ENCODE results near the gene UBE2S.
"Not testable (repeated sequence)": the region's sequence is repeated elsewhere in the genome, so short reads cannot be mapped to it uniquely, and the experiment has no call there.

Gene UBE2S

DNA sequence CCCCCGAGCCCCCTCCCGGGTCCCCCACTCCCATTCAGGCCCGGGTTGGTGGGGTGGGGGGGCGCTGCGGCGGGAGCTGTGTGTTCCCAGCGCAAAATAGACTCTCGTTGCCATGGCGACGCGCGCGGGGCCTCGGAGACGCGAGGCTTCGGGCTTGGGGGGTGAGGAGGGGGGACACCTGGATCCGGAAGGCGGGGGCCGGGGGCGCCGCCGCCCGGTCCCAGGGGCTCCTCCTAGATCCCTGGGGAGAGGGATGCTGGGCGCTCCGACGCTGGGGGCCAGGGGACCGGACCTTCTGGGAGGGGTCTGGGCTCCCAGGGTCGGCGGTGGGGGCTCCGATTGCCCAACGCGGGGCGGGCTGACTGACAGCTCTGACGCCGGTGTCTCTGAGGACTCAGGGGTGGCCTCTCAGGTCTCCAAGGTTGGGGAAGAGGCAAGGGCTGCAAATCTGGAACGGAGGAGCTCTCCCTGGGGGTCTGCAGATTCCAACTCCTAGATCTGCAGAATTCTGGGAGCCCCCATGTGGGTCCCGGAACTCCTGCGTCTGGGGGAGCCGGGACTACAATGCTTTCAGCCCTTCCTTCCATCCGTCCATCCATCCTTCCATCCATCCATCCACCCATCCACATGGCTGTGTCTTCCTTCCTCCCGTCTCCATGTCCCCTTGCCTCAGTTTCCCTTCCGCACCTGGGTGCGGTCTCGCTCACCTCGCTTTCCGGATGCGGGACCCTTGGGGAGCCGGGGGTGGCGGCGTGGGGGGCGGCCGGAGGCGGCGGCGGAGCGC, 44.6 kb upstream of the UBE2S start:
- no peak for DNase-seq (ENCODE audit: low spot score)
- TF ChIP-seq, protein P1, sequence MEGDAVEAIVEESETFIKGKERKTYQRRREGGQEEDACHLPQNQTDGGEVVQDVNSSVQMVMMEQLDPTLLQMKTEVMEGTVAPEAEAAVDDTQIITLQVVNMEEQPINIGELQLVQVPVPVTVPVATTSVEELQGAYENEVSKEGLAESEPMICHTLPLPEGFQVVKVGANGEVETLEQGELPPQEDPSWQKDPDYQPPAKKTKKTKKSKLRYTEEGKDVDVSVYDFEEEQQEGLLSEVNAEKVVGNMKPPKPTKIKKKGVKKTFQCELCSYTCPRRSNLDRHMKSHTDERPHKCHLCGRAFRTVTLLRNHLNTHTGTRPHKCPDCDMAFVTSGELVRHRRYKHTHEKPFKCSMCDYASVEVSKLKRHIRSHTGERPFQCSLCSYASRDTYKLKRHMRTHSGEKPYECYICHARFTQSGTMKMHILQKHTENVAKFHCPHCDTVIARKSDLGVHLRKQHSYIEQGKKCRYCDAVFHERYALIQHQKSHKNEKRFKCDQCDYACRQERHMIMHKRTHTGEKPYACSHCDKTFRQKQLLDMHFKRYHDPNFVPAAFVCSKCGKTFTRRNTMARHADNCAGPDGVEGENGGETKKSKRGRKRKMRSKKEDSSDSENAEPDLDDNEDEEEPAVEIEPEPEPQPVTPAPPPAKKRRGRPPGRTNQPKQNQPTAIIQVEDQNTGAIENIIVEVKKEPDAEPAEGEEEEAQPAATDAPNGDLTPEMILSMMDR (IDR thresholded peaks at IDR 0.05; ENCODE audit: extremely low read depth, insufficient read depth, missing control alignments) = no peak
- in situ Hi-C loops (cut with MboI; ENCODE audit: low pct_unique_long_range_greater_than_20kb, low sequenced_read_pairs, unreplicated experiment) = no loop called here

DNA sequence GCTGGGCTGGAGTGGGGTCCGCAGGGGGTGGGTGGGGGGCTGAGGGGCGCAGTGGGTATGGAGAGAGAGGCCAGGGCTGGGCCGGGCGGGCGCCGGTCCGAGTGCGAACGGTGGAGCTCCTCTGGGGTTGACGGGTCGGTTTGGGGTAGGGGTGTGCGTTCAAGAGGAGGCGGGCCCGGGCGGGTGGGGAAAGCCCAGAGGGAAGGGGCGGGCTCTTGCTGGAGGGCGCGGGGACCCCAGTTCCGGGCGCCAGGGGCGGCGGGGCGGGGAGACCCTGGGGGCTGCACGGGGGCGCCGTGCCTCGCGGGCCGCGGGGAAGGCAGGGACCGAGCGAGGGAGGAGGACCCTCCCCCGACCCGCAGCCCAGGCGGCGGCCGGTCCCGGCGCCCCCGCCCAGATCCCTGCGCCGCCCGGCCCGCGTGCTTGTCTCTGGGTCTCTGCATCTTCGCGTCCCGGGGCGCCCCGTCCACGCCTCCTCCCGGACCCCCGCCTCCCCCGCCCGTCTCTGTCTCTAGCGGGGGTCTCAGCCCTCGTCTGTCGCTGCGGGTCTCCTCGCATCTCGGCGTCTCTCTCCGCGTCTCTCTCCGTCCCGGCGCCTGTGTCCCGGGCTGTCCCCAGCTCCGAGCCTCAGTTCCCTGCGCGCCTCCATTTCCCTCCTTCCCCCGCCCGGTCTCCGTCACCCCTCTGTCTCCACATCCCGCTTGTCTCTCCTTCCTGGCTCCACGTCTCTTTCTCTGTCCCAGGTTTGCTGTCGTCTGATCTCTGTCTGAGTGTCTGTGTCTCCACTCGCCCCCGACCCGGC, 43.8 kb upstream of the UBE2S start:
- in situ Hi-C loops (cut with MboI; ENCODE audit: low pct_unique_long_range_greater_than_20kb, low sequenced_read_pairs, unreplicated experiment) = no loop called here
- peak; percentile 63 for DNase-seq (ENCODE audit: low spot score)
- TF ChIP-seq, protein P1 (IDR thresholded peaks at IDR 0.05; ENCODE audit: extremely low read depth, insufficient read depth, missing control alignments) = no peak

DNA sequence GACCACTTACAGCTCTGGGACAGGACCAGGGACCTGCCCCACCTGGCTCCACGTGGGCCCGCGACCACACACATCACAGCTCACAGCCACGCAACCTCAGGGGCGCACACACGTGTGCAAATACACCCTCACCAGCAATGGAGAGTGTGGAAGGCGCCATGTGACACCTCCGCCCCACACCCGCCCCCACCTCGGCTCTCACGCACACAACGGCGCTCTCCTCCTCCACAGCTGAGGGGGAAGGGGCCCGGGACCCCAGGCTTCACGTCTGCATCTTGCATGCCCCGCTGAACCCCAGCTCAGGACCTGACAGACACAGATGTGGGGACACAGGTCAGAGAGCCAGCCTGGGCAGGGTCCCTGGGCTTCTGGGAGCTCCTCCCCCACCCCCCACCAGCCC, 41.9 kb upstream of the UBE2S start:
- in situ Hi-C loops (cut with MboI; ENCODE audit: low pct_unique_long_range_greater_than_20kb, low sequenced_read_pairs, unreplicated experiment) = no loop called here
- DNase-seq (ENCODE audit: low spot score) = no peak
- TF ChIP-seq, protein P1 (IDR thresholded peaks at IDR 0.05; ENCODE audit: extremely low read depth, insufficient read depth, missing control alignments) = no peak

DNA sequence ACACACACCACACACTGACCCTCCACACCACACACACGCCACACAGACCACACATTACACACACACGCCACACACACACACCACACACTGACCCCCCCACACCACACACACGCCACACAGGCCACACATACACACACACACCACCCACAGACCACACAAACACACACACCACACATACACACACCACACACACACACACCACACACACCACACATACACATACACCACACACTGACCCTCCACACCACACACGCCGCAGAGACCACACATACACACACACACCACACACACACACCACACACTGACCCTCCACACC, 40.5 kb upstream of the UBE2S start:
- DNase-seq (ENCODE audit: low spot score); in situ Hi-C loops (cut with MboI; ENCODE audit: low pct_unique_long_range_greater_than_20kb, low sequenced_read_pairs, unreplicated experiment): not testable (repeated sequence)

DNA sequence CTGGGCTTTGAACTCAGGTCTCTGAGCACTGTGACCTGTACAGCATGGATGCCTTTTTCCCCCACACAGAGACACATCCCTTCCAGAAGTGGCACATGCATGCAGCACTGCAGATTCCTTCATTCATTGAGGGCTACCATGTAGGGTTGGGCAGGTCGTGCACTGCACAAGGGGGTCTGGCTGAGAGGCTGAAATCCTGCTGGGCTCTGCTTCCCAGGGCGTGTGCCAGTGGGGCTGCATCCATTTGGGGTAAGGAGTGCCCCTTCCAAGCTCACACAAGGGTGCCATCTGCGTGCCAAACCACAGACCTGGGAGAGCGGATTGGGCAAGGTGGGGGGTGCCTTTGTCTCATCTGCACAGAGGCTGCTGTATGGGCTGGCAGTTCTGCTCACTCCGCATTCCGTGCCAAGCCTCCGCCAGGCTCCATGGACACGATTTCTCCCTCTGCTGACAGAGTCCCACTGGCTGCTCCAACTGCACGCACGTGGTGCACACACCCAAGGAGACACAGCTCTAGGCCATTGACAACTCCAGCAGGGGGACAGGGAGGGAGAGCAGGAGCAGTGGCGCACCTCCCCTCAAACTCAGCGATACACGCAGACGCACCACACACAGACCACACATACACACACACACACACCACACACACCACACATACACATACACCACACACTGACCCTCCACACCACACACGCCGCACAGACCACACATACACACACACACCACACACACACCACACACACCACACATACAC, 40.0 kb upstream of the UBE2S start:
- DNase-seq (ENCODE audit: low spot score) = no peak

DNA sequence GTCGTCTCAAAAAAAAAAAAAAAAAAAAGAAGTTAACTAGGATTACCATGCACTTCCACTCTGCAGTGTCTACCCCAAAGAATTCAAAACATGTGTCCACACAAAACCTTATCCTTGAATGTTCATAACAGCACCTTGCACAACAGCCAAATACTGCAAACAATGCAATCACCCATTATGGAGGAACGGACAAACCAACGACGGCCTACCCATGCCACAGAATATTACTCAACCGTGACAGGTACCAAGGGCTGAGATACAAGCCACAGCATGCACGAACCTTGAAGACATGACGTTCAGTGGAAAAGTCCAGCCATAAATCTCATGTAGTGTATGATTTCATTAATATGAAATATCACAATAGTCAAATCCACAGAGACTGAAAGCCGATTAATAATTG, 38.5 kb upstream of the UBE2S start:
- no peak for DNase-seq (ENCODE audit: low spot score)
- in situ Hi-C loops (cut with MboI; ENCODE audit: low pct_unique_long_range_greater_than_20kb, low sequenced_read_pairs, unreplicated experiment) = no loop called here
- TF ChIP-seq, protein P1 (IDR thresholded peaks at IDR 0.05; ENCODE audit: extremely low read depth, insufficient read depth, missing control alignments) = no peak

More for the DNA sequence above, 40.0 kb upstream of the UBE2S start:
- in situ Hi-C loops (cut with MboI; ENCODE audit: low pct_unique_long_range_greater_than_20kb, low sequenced_read_pairs, unreplicated experiment) = no loop called here
- TF ChIP-seq, protein P1 (IDR thresholded peaks at IDR 0.05; ENCODE audit: extremely low read depth, insufficient read depth, missing control alignments) = no peak

All from GM13977 (cell line).